ENCODE measurements around the gene ABCB9.

ABCB9 gene

GRCh38 chr12:122981036-122981471 lies 14.8 kb upstream of the ABCB9 start:
- peak overlapping the region; percentile 88 for H3K27ac ChIP-seq
- TF ChIP-seq CTCF (IDR thresholded peaks at IDR 0.05) (peak; percentile 25; the same call in 1 of the 2 replicates), ZFX (IDR thresholded peaks at IDR 0.05; ENCODE audit: borderline replicate concordance) (no peak; the same call in 1 of the 2 replicates)

- H3K27ac ChIP-seq, result peak within 1 kb of the TSS; percentile 88
- TF ChIP-seq ZFX (IDR thresholded peaks at IDR 0.05; ENCODE audit: borderline replicate concordance), result no peak; the same call in 1 of the 2 replicates
- 0 out of 2 replicates have a peak, but pooled peaks have one; percentile 17 for TF ChIP-seq CTCF (IDR thresholded peaks at IDR 0.05)
Observed at GRCh38 chr12:122980183-122981035, 14.1 kb upstream of the ABCB9 start, which contains the start of gene ARL6IP4. Gene ARL6IP4, plus strand, starts transcription at chr12:122980681. Its CDS starts 459 bp downstream, at chr12:122981140.

- H3K27ac ChIP-seq, result peak overlapping the region; percentile 88
- no peak for TF ChIP-seq CTCF (IDR thresholded peaks at IDR 0.05)
- TF ChIP-seq ZFX (IDR thresholded peaks at IDR 0.05; ENCODE audit: borderline replicate concordance), result no peak
Observed at GRCh38 chr12:122979908-122980182, 13.6 kb upstream of the ABCB9 start.

GRCh38 chr12:122979001-122979907 lies 13.0 kb upstream of the ABCB9 start:
- H3K27ac ChIP-seq, result peak overlapping the region; percentile 88
- TF ChIP-seq CTCF (IDR thresholded peaks at IDR 0.05), result no peak
- no peak for TF ChIP-seq ZFX (IDR thresholded peaks at IDR 0.05; ENCODE audit: borderline replicate concordance)

GRCh38 chr12:122978507-122978955 lies 12.3 kb upstream of the ABCB9 start:
- H3K27ac ChIP-seq, result 0 out of 2 replicates have a peak overlapping the region, but pooled peaks have one; percentile 88
- TF ChIP-seq ZFX (IDR thresholded peaks at IDR 0.05; ENCODE audit: borderline replicate concordance) (no peak), CTCF (IDR thresholded peaks at IDR 0.05) (no peak)

GRCh38 chr12:122977655-122978392 lies 11.6 kb upstream of the ABCB9 start:
- TF ChIP-seq ZFX (IDR thresholded peaks at IDR 0.05; ENCODE audit: borderline replicate concordance) (no peak), CTCF (IDR thresholded peaks at IDR 0.05) (no peak)
- H3K27ac ChIP-seq, result 0 out of 2 replicates have a peak overlapping the region, but pooled peaks have one; percentile 97
